Measurements from ENCODE around the gene CHD2.

CHD2 gene

DNA sequence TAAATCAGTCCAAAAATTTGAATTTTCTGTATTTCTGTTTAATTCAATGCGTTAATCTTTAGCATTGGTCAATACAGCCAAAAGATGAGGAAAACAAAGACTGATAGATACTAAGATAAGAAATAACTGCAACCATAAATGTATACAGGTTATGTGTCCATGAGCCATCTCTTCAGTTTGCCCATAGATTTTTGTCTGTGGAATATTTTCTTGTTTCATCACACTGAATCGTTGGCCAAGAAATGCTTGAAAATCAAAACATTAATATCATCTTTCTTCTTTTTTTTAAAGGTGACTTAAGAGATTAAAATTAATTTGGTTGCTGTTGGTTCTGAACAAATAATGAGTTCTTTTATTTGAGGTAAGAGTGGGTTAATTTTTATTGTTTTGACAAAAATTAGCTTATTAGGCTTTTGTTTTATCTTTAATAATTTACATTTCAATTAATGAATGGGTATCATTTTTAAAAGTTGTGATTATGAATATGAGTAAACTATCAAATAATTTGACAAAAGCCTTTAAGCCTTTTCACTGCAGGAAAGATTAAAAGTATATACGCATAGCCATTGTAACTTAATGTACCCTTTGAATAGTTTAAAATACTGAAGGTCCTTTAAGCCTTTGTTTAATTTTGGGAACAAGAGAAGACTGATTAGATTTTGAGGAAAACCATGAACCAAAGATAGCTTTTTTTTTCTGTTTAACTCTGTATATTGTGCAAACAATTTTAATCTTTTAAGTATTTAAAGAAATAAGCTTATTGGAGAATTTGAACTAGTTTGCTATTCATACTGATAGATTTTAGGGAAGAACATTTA, 14.7 kb upstream of the CHD2 start:
- DNase-seq (ENCODE audit: low read depth), result no peak

DNA sequence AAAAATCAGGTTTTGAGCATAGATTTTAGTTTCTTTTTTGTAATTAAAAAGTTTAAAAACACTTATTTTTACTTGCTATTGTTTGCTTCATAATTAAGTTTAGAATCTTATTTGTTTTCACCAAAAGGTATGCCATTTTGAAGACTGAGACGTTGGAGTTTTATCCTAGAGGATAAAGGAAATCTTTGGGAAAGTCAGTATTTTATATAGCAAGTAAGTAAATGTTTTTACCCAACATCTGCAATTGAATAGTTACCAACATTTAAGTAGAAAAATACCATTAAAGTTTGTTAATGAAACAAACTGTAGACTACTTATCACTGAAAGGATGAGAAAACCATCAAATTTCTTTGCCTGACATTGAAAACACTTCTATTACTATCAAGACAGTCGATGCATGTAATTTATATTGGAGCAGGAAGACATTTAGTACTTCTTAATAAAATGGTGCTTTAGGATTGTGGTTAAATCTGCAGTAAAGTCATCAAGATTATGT, 14.0 kb upstream of the CHD2 start:
- DNase-seq (ENCODE audit: low read depth), result no peak

DNA sequence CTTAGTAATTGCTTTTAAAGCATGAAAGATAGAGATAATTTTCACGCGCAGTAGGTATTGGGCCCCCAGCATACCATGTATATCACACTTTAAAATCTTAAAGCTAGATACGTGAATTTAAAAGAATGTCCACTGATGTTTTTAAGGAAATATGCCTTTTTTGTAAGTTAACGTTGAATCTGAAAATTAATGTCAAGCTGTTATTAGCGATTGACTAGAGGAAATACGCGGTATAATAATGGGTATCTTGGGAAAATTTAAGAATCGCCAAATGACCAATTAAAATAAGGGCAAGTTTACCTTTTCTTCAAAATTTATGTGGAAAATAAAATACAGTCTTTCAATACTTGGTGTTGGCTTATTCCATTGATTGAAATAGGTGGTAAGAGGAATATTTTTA, 13.3 kb upstream of the CHD2 start:
- no peak for DNase-seq (ENCODE audit: low read depth)

DNA sequence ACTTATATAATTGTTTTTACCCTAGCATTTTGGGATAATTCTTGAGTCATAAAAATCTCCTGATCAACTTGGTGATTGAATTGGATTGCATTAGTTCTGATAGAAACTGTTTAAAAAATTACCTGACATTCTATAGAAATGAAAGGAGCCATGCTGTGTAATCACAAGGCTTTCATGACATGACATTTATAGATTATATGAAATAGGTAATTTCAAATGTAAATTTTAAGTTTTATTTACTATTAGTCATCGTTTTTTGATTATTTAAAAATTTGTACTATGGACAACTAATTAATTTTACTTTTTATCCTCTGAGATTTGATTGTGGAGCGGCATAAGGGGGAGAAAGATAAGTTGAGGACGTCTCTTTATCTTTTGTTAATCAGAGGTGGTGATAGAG, 12.3 kb upstream of the CHD2 start:
- DNase-seq (ENCODE audit: low read depth), result no peak

DNA sequence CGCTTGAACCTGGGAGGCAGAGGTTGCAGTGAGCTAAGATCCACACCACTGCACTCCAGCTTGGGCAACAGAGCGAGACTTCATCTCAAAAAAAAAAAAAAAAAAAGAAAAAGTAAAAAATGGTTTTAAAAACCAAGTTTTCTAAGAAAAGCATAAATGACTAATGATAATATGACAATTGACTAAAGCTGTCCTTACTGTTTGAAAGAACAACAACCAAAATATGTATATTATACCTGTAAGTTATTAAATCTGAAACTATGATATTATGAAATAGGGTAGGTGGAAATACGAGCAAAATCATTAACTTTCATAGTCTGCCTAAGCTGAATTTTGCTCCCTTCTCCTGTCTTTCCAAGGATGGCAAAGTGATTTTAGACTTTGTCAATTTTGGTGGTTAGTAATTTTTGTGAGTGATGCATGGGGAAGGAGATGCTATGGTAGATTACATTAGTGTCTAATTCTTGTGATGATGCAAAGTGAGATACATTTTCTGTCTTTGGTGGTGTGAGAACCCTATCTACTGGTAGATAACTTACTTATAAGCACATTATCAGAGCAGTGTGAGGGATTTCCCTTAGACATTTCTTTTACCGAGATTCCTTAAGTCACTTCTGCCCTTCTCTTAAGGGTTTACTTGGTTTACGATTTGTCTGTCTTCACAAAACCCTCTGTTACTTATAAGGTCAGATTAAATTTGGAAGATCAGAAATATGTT, 10.6 kb upstream of the CHD2 start:
- no peak for DNase-seq (ENCODE audit: low read depth)

DNA sequence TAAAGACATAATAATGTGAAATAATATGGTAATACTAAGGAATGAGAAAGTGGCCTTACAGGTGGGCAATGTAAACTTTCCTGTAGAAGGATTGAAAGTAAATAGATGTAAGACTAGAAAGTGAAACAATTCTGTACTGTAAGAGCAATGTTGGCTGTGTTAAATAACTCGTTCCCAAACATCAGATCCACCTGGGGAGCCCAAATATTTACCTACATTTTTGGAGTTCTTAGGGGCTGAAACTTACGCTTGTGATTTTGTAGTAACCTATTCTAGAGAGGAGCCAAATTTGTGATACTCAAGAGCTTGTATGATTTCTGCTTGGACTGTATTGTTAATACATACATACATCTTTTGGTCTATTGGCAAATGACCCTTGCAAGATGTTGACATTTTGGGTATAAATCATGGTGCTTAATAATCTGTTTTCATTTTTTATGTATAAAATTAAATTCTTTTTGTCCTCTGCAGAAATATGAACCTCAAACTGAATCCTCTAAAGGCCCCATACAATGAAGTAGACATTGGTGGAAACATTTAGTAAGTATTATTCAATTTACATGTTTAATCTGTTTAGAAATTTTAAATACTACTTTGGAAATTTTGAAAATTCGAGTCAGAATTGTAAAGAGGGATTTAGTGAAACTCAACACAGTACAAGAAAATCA, 8.5 kb upstream of the CHD2 start:
- DNase-seq (ENCODE audit: low read depth), result no peak

DNA sequence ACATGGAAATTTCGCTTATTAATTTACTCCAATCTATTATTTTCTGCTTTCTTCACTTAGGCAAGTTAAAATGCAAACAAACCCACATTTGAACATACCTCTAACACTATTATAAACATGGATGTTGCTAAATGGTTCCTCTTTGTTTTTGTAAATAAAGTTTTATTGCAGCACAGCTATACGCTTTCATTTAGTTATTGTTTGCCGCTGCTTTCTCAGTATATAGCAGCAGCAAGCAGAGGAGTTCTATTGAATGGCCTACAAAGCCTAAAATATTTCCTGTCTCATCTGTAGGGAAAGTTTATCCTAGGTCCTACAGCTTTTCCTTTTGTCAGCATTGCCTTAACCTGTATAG, 7.9 kb upstream of the CHD2 start:
- DNase-seq (ENCODE audit: low read depth), result no peak

DNA sequence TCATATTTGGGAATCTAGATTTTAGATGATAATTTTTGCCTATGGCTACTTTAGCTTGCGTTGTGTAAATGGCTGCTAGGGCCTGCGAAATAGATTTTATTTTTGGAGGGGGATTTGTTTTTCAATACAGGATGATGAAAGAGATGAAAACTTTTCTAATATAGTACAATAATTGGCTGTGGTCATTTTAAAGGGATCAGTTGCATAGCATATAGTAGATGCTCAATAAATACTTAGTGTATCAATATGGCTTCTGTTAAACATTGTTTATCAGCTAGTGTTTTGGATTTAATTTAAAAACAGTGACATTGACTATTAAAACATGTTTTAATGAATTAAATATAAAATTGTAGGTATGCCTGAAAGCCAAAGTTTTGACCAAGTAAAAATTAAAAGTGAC, 6.9 kb upstream of the CHD2 start:
- no peak for DNase-seq (ENCODE audit: low read depth)

DNA sequence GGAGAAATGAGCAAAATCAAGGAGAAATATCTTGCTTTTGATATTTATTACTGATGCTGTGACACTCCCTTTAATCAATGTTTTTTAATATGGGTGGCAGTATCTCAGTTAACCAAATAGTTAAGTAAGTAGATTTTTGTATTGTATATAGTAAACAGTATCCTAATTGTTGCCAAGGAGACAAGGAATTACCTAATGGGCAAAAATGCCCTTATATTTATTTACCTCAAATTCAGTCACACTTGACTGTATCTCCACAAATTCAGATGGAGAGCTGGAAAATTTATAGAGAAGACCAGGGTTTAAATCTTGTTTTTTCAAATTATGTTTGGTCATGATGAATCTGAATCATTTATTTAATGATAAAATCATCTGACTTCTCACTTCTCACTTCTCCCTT, 3.6 kb upstream of the CHD2 start:
- no peak for DNase-seq (ENCODE audit: low read depth)

DNA sequence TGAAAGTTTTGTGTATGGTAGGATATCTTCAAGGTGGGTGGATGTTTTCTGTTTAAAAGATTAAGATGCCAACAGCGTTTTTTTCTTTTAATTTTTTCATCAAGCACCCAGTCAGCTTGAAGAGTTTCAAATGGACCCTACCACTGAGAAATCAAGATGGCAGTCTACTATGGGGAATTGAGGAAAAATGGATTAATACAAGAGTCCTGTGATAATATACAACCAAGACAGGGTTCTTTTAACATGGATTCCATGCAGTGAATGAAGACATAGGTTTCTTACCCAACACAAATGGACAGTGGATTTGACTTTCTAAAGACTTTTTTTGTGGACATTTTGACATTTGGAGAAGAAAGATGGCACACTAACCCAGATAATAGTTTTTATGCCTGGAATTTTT, 2.5 kb upstream of the CHD2 start:
- DNase-seq (ENCODE audit: low read depth), result no peak

DNA sequence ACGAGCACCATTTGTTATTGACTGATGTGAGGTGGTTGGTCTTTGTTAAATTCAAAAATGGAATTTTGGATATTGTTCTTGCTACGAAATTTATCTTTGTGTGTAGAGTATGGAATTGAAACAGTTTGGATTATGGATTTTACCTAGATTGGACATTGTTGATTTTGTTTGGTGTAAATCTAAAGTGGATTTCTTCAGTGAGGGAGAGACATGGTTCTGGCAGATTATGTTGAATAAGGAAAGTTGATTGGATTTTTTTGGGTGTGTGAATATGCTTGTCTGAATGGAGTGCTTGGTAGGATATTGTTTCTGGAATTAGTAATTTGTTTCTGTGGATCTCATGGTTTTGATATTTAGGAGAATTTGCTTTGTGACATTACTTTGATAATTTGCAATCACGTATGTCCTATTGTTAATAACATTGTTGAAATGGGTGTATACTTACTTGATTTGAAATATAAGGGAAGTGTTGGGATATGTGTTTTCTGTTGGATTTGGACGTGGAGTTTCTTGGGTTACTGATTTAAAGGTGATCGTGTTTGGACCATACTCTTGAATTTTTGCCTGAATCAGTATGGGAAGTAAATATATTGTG, 1.0 kb upstream of the CHD2 start:
- DNase-seq (ENCODE audit: low read depth), result no peak

DNA sequence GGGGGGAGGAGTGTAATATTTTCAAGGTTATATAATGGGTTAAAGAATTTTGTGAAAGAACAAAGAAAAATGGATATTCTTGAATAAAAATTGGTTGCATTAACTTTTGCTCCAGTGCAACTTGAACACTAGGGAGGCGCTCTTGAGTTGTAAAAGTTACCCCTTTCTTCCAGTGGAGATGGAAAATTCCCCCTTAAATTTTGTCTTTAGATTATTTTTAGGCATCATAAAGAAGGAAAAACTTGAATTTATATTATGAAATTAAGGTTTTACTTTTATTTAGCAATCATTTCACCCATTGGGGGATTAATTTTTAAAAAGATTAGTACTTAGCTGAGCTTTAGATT, 550 bp upstream of the CHD2 start:
- DNase-seq (ENCODE audit: low read depth), result no peak

DNA sequence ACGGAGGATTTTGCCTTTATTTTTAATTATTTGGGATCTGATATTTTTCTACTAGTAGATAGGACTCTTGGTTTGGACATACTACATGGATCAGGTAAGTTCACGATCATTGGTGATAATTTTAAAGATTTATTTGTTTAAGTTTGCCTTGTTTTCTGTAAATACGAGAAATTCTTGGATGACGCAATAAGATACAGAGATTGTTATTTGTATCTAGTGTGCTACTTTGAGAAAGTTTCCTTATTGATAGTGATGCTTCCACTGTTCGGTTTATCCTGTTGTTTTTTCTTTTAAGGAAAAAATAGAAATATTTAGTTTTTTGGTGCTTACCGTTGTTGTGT, 577 bp downstream of the CHD2 start:
- no peak for DNase-seq (ENCODE audit: low read depth)

DNA sequence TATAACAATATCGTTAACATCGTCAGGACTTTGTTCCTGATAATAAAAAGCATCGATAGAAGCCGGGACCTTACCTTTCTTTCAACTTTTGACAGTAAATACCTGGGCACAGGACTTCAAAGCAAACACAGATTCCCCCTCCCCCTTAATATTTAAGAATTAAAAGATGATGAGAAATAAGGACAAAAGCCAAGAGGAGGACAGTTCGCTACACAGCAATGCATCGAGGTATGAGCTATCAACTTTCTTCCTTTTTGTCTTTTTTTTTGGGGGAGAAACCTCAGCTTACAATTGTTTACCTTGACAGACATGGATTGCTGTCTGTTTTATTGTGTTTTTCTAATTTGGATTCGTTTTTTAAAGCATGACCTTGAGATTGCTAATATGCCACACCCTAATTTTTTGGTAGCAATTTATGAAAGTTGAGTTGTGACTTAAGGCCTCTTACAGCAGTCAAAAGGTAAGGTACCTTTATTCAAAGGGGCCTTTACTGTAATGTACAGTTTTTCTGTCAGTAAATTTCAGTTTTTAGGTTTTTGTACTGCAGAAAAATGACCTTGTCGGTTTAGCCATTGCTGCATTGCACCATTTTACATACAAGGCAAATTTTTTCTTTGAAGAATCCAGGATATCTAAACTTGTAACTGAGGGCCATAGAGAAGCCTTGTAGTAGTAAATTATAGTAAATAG, 1.1 kb downstream of the CHD2 start:
- no peak for DNase-seq (ENCODE audit: low read depth)

DNA sequence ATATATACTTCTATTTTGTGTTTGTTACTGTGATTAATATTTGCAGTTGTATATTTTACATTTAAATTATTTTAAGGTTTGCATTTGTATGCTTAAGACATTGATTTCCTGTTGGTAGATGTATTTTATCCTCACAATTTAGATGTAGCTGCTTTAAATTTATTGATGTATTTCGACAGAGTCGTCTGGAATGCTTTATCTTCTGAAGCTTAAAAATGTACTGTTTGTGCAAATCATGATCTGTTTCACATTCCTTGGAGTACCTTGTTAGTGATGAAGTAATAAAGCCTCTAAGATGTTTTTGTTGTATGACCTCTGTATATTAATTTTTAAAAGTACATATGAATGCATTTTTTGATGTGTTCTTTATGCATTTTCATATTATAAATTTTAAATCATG, 1.9 kb downstream of the CHD2 start:
- no peak for DNase-seq (ENCODE audit: low read depth)

DNA sequence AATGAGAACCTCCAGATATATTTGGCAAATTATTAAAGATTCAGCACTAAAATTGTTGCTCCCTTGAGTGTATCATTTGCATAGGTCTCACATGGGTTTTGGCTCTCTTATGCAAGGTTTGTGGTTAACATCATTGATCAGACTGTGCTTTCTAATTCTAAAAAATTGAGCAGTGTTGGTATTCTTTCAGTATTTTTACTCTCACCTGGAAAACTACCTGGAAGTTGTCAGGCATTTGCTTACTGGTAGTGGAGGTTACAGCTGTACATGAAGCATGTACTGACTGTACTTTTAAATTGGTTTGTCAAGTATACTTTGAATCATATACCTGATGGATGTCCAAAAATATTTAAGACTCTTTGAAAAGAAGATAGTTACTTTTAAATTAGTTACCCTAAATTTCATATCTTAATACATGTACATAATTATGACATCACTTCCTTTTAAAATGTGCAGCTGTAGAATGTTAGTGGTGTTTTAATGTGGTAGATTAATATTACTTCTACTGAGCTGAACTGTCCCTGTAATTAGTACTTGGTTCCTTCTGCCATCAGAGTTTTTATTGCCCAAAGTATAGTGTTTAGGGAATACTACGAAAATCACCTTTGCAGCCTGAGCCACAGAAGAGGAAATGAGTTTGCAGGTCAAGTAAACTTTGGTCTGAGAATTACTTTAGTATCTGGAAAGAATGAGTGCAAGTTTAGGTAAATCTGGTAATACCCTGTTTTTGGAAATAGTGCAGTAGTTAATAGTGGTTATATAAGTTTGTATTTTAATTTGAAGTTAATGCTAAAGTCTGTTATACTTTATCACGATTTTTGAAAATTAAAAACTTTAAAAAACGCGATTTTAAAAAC, 2.8 kb downstream of the CHD2 start:
- DNase-seq (ENCODE audit: low read depth), result no peak

DNA sequence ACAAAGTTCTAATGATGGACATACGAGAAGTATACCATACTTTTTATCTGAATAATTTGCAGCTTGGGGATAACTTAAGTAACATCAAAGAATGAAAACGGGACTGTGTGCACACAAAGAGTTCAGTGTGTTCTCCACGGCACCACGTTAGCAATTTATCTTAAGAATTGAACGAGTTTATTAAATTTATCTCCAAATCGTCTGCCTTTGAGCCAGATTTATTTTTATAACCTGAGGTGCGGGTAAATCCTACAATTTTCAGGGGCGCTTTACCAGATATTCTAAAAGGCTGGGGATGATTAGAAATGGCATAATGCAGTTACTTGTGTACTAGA, 3.5 kb downstream of the CHD2 start:
- no peak for DNase-seq (ENCODE audit: low read depth)

DNA sequence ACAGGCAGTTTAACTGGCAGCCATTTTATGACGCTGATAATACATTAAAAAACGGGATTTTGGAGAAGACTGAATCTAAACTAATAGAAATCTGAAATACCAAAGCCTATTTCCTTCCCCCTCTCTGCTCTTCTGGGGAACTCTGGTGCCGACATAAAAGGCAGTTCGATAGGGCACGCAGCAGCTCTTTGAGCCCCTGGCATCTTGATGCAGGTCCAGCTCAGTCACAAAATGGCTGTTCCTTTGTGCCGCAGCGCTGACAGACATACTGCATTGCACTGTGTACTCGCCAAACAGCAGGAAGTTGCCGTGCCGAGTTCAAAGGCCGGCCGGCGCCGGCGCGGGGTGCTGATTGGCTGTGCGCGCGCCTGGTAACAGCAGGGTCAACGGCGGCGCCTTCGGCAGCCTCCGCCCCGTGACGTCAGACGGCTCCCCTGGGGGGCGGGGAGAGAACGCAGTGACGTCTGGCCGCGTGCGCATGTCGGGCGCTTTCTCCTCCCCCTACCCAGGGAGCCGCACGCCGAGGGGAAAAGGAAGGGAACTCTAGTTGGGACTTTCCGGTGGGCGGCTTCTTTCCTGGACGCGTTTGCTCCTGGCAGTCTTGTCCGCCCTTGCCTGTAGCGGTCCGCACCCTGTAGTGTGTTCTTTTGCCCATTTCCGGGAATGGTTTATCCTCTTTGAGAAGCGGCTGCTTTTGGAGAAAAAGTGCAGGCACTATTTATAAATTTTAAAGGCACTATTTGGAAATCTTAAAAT, 4.0 kb downstream of the CHD2 start:
- peak; percentile 99 for DNase-seq (ENCODE audit: low read depth)

DNA sequence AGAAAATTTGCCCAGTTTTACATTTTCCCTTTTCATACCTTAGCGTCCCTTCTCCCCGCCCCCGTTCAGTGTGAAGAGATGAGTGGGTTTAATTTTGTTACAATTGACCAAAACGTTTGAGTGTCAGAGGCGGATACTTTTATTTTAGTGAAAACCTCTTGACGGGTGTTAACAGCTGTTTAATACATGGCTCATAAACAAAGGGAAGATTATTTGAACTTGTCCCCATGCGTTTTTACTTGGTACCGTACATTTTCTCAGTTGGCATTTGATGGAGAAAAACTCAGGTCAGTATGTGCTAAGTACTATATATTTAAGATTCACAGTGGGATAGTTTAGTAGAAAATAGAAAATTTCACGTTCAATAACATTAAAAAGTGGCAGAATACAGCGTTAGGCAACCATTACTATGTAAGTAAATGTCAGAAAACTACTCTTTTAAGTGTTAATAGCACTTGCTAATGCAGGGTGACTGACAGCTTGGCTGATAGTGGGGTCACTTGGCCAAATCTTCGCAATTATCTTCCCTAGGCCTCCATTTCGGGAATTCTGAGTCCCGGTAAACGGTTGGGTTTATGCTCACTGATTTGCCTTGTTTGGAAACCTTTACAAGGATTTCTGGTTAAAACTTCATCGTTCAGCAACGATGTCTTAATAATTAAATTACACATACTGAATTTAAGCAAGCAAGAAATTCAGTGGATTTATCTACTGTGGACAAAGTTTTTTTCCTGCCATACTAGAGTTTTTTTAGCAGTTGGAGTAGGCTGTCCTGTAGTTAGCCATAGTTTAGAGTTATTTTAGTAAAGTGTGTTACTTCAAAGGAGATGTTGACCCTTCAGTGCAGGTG, 4.8 kb downstream of the CHD2 start:
- no peak for DNase-seq (ENCODE audit: low read depth)

DNA sequence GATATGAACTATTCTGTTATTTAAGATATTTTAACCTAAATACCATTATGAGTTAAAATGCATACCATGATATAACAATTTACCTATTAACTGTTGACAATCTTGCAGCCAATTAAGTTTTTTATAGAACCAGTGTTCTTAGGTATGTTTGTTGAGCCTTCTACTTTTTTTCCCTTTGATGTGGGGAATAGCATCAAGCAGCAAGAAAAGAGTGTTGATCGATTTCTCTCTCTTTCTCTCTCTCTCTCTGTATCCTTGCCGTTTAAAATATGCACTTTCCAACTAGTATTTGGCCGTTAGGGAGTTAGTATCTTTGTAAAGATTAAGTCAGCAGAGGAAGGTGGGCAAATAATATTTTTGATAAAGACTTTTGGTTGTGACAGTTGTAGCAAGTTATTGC, 5.9 kb downstream of the CHD2 start:
- DNase-seq (ENCODE audit: low read depth), result no peak
